ENCODE data around the gene PPP2R5B. TPM values are rescaled to one million over a fixed set of nuclear protein-coding genes. Genes with fewer than 3 reads are reported as not detected.

PPP2R5B gene
- total RNA-seq, 120 experiments from 2014 or later, result 64.5 to 119 (median 85.0) TPM

Small RNA genes within 50 kb of the gene (microRNA-seq; reads per million reads assigned to microRNA genes)
- gene MIR6749 (0 to 1.3 (median 0) reads per million in 43 experiments), gene MIR6750 (0 to 5.5 (median 1.2) reads per million in 43 experiments)

Other genes starting within 250 kb of the PPP2R5B start
- gene NRXN2, start 201.5 kb upstream of the PPP2R5B start, total RNA-seq, result 100 to 1,000 TPM; 116 to 339 (median 247) TPM
- 10 to 100 TPM; 15.2 to 58.6 (median 32.8) TPM for gene RASGRP2, start 180.5 kb upstream of the PPP2R5B start, total RNA-seq
- gene PYGM, start 164.7 kb upstream of the PPP2R5B start, total RNA-seq, result 10 to 100 TPM in 111 of 120 experiments, 1 to 10 TPM in 9; 4.6 to 94.1 (median 19.4) TPM
- gene SF1, start 146.1 kb upstream of the PPP2R5B start, total RNA-seq, result 100 to 1,000 TPM; 198 to 357 (median 281) TPM
- gene MAP4K2, start 121.5 kb upstream of the PPP2R5B start, total RNA-seq, result 10 to 100 TPM; 26.4 to 59.7 (median 38.5) TPM
- 10 to 100 TPM; 21.1 to 40.5 (median 28.6) TPM for gene MEN1, start 114.1 kb upstream of the PPP2R5B start, total RNA-seq
- 1 to 10 TPM in 5 of 120 experiments, under 1 TPM in 70, not detected in 45; 0.07 to 1.6 (median 0.15) TPM for gene CDC42BPG, start 80.0 kb upstream of the PPP2R5B start, total RNA-seq
- 10 to 100 TPM; 25.6 to 70.9 (median 43.6) TPM for gene EHD1, start 46.1 kb upstream of the PPP2R5B start, total RNA-seq
- gene ATG2A, start 7.5 kb upstream of the PPP2R5B start, total RNA-seq, result 10 to 100 TPM; 21.4 to 47.9 (median 34.8) TPM
- 1 to 10 TPM in 2 of 120 experiments, under 1 TPM in 1, not detected in 117; 0.57 to 2.0 (median 1.1) TPM for gene GPHA2, start 11.2 kb downstream of the PPP2R5B start, total RNA-seq
- gene MAJIN, start 47.4 kb downstream of the PPP2R5B start, total RNA-seq, result not detected
- 1 to 10 TPM in 89 of 120 experiments, under 1 TPM in 31; 0.35 to 5.6 (median 1.5) TPM for gene BATF2, start 72.3 kb downstream of the PPP2R5B start, total RNA-seq
- 100 to 1,000 TPM in 115 of 120 experiments, 10 to 100 TPM in 5; 85.5 to 181 (median 131) TPM for gene ARL2, start 89.5 kb downstream of the PPP2R5B start, total RNA-seq
- 10 to 100 TPM; 24.6 to 49.9 (median 34.3) TPM for gene SNX15, start 102.8 kb downstream of the PPP2R5B start, total RNA-seq
- 10 to 100 TPM in 70 of 120 experiments, 1 to 10 TPM in 50; 6.7 to 14.9 (median 10.4) TPM for gene SAC3D1, start 116.5 kb downstream of the PPP2R5B start, total RNA-seq
- 1 to 10 TPM in 114 of 120 experiments, under 1 TPM in 4, not detected in 2; 0.38 to 7.0 (median 2.4) TPM for gene NAALADL1, start 133.9 kb downstream of the PPP2R5B start, total RNA-seq
- gene CDCA5, start 159.4 kb downstream of the PPP2R5B start, total RNA-seq, result 1 to 10 TPM; 1.3 to 8.1 (median 4.6) TPM
- gene ZFPL1, start 159.5 kb downstream of the PPP2R5B start, total RNA-seq, result 10 to 100 TPM; 27.8 to 62.4 (median 38.9) TPM
- 100 to 1,000 TPM in 119 of 120 experiments, 10 to 100 TPM in 1; 97.3 to 182 (median 137) TPM for gene VPS51, start 171.5 kb downstream of the PPP2R5B start, total RNA-seq
- gene TM7SF2, start 187.2 kb downstream of the PPP2R5B start, total RNA-seq, result 10 to 100 TPM; 26.8 to 66.8 (median 45.6) TPM
- 10 to 100 TPM in 20 of 120 experiments, 1 to 10 TPM in 100; 4.6 to 13.3 (median 8.5) TPM for gene ZNHIT2, start 193.0 kb downstream of the PPP2R5B start, total RNA-seq
- 100 to 1,000 TPM; 297 to 519 (median 403) TPM for gene FAU, start 197.4 kb downstream of the PPP2R5B start, total RNA-seq
- gene MRPL49, start 197.6 kb downstream of the PPP2R5B start, total RNA-seq, result 10 to 100 TPM; 25.1 to 58.7 (median 39.4) TPM
- gene SYVN1, start 209.8 kb downstream of the PPP2R5B start, total RNA-seq, result 10 to 100 TPM; 38.3 to 74.2 (median 53.2) TPM
- not detected for gene SPDYC, start 245.5 kb downstream of the PPP2R5B start, total RNA-seq

Measured in dorsolateral prefrontal cortex (tissue), 118 donors.